Mammary epithelial cell (primary cell): ENCODE measurements around the gene UCP3.

ENCODE experiments used
- CTCF ChIP-seq, 2 donors: IDR thresholded peaks in 1 of 2; conservative IDR thresholded peaks in 1 of 2; 2 replicates each; pipeline ENCODE4 v1.5.1; 2011 to 2012; ENCODE audit warnings: inconsistent platforms in 2 of 2, low read length in 2 of 2, mild to moderate bottlenecking in 2 of 2, control low read depth in 1 of 2, low read depth in 1 of 2; ENCODE audit not compliant: insufficient read depth in 1 of 2; ENCODE audit errors: extremely low read depth in 1 of 2
- EZH2 ChIP-seq: IDR thresholded peaks from 2 replicates; pipeline ENCODE4 v1.6.1; 2012; ENCODE audit warnings: low read length, inconsistent platforms, borderline replicate concordance

- TF ChIP-seq CTCF (conservative IDR thresholded peaks at IDR 0.05 in 1 of 2, IDR thresholded peaks at IDR 0.05 in 1 of 2; ENCODE audit: extremely low read depth in 1 of 2, insufficient read depth in 1 of 2, low read depth in 1 of 2, low read length in 2 of 2) (no peak), EZH2 (no peak)
These were observed 4.3 kb upstream of the UCP3 start for GRCh38 chr11:74013141-74013540.
